Neuronal stem cell (in vitro differentiated cells): ENCODE results near the gene TOM1.

Source experiments
- DNase-seq: peaks from one replicate; pipeline ENCODE4 v3.0.0-alpha.2; 2013; ENCODE audit warnings: low spot score
- H2AFZ ChIP-seq: one replicate; pipeline ENCODE4 v1.6.1; 2013; ENCODE audit warnings: mild to moderate bottlenecking, low read length, inconsistent platforms
- H2AK5ac ChIP-seq: 2 replicates; pipeline ENCODE4 v1.6.1; 2013; ENCODE audit warnings: low read depth, mild to moderate bottlenecking, inconsistent platforms, low read length, moderate library complexity, mixed read lengths
- H2BK120ac ChIP-seq: 2 replicates; pipeline ENCODE4 v1.6.1; 2013; ENCODE audit warnings: low read depth, mild to moderate bottlenecking, inconsistent platforms, low read length, moderate library complexity, mixed read lengths
- H2BK12ac ChIP-seq: one replicate; pipeline ENCODE4 v1.6.1; 2013; ENCODE audit warnings: low read length, inconsistent platforms
- H2BK15ac ChIP-seq: 2 replicates; pipeline ENCODE4 v1.6.1; 2013; ENCODE audit warnings: mild to moderate bottlenecking, low read length, inconsistent platforms, mixed read lengths
- H2BK5ac ChIP-seq: one replicate; pipeline ENCODE4 v1.6.1; 2013; ENCODE audit warnings: inconsistent platforms, mild to moderate bottlenecking, low read length, moderate library complexity
- H3K14ac ChIP-seq: one replicate; pipeline ENCODE4 v1.6.1; 2013; ENCODE audit warnings: low read length, inconsistent platforms
- H3K18ac ChIP-seq: 2 replicates; pipeline ENCODE4 v1.6.1; 2013; ENCODE audit warnings: low read length, inconsistent platforms
- H3K23ac ChIP-seq: 2 replicates; pipeline ENCODE4 v1.6.1; 2013; ENCODE audit warnings: low read depth, mild to moderate bottlenecking, mixed read lengths, low read length, inconsistent platforms; ENCODE audit not compliant: poor library complexity
- H3K27ac ChIP-seq: replicated peaks from 3 replicates; pipeline ENCODE4 v1.5.1; 2013; ENCODE audit warnings: low read length, inconsistent platforms
- H3K27me3 ChIP-seq, 3 experiments: 2 replicates each; pipeline ENCODE4 v1.6.1; 2013; ENCODE audit warnings: low read length in 3 of 3, mild to moderate bottlenecking in 2 of 3, inconsistent platforms in 1 of 3, low read depth in 1 of 3, mixed read lengths in 1 of 3, moderate library complexity in 1 of 3; ENCODE audit not compliant: control insufficient read depth in 3 of 3, insufficient read depth in 3 of 3
- H3K36me3 ChIP-seq, 2 donors: replicated peaks in 1 of 2; 2 replicates each; pipeline ENCODE4 v1.6.1; 2013; ENCODE audit warnings: low read length in 2 of 2; ENCODE audit not compliant: control insufficient read depth in 2 of 2, insufficient read depth in 2 of 2
- H3K4ac ChIP-seq: 2 replicates; pipeline ENCODE4 v1.6.1; 2013; ENCODE audit warnings: inconsistent platforms, mild to moderate bottlenecking, low read length, moderate library complexity
- H3K4me1 ChIP-seq, 2 donors: 1 replicate in 1 of 2; 2 replicates in 1 of 2; pipeline ENCODE4 v1.6.1; 2013; ENCODE audit warnings: low read length in 2 of 2, low read depth in 1 of 2; ENCODE audit not compliant: control insufficient read depth in 2 of 2, insufficient read depth in 1 of 2
- H3K4me2 ChIP-seq: one replicate; pipeline ENCODE4 v1.6.1; 2013; ENCODE audit warnings: mild to moderate bottlenecking, low read length, inconsistent platforms; ENCODE audit not compliant: insufficient read depth, poor library complexity, severe bottlenecking
- H3K4me3 ChIP-seq, 2 donors: 2 replicates each; pipeline ENCODE4 v1.5.1; 2013; ENCODE audit warnings: low read length in 2 of 2, mild to moderate bottlenecking in 2 of 2, inconsistent platforms in 1 of 2, moderate library complexity in 1 of 2
- H3K79me1 ChIP-seq: one replicate; pipeline ENCODE4 v1.6.1; 2013; ENCODE audit warnings: low read depth, mild to moderate bottlenecking, inconsistent platforms, low read length, moderate library complexity
- H3K9ac ChIP-seq: one replicate; pipeline ENCODE4 v1.6.1; 2013; ENCODE audit warnings: mild to moderate bottlenecking, low read depth, low read length, inconsistent platforms; ENCODE audit not compliant: poor library complexity
- H3K9me3 ChIP-seq, 2 donors: replicated peaks in 1 of 2; 2 replicates each; pipeline versions ENCODE3 to v1.6.1; 2013; ENCODE audit warnings: low read length in 2 of 2, mild to moderate bottlenecking in 2 of 2, inconsistent platforms in 1 of 2, low read depth in 1 of 2, mixed read lengths in 1 of 2, moderate library complexity in 1 of 2; ENCODE audit not compliant: control insufficient read depth in 2 of 2, insufficient read depth in 1 of 2
- H4K8ac ChIP-seq: one replicate; pipeline ENCODE4 v1.6.1; 2013; ENCODE audit warnings: low read depth, mild to moderate bottlenecking, inconsistent platforms, low read length, moderate library complexity
- H4K91ac ChIP-seq: one replicate; pipeline ENCODE4 v1.6.1; 2013; ENCODE audit warnings: low read length, low read depth, mild to moderate bottlenecking, inconsistent platforms; ENCODE audit not compliant: poor library complexity
- WGBS, 2 donors: extraction: QIAGEN DNeasy Blood & Tissue Kit; methylation state at CpG; one replicate each; pipeline ENCODE4 v1.1.7; 2013; ENCODE audit warnings: missing lambda C conversion rate in 2 of 2, mixed read lengths in 1 of 2; ENCODE audit not compliant: insufficient read length in 2 of 2, insufficient replicate concordance in 1 of 2; ENCODE audit errors: extremely low coverage in 2 of 2; 5-methylcytosine and 5-hydroxymethylcytosine counted together

The TOM1 gene

DNA sequence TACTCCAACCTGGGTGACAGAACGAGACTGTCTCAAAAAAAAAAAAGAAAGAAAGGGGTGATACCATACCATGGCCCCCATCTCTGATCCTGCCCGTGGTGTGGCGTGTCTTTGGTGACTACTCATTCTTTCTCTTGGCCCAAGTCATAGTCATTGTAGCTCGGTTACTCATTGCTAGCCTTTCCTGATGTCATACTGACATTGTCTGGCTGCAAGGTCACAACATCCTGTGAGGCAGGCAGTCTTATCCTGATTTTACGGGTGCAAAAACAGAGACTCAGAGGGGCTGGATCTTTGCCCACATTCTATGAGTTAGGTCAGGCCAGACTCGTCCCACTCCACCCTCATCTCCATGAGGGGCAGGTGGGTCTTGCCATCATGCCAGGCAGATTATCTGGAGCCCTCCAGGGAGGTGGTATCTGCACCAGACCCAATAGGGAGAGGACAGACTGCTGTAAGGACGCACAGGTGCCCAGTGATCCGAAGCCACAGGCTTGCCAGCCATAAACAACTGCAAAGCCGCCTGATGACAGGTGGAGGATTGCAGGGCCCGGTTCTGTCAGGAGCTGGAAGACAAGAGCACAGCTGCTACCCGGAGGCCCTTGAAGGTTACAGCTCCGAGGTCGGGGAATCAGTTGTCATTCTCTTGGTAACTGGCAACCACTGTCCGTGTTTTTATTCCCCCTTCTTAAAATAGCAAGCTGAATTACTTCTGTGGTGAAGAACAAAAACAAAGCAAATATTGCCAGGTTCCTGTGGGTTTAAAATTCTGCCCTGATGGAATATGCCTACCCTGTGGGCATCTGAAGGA, 13.8 kb downstream of the TOM1 start:
- Histone ChIP-seq H3K4me2 (no peak overlapping the region), H2BK15ac (no peak overlapping the region), H4K91ac (no peak overlapping the region), H2BK120ac (no peak overlapping the region), H3K4me3 (no peak overlapping the region), H3K4me1 (peaks cover 8 to 17% of the 10 kb centered on the region in 2 donors), H3K9ac (no peak overlapping the region), H3K23ac (no peak overlapping the region), H4K8ac (no peak overlapping the region), H3K36me3 (peaks cover 2 to 3% of the 10 kb centered on the region in 2 donors), H2BK5ac (no peak overlapping the region), H3K27me3 (no peaks in the 10 kb centered on the region), H3K9me3 (no peaks in the 10 kb centered on the region), H3K18ac (no peak overlapping the region), H2AFZ (no peak overlapping the region), H3K4ac (no peak overlapping the region), H3K14ac (no peak overlapping the region), H3K27ac (no peak overlapping the region), H2AK5ac (no peak overlapping the region), H3K79me1 (peaks cover 4% of the 10 kb centered on the region), H2BK12ac (no peak overlapping the region)
- no CpG with 5 or more reads among the region's 14 CpGs for WGBS, 2 donors
- DNase-seq = no peak

- H3K4me2 ChIP-seq = no peak overlapping the region
- H2AK5ac ChIP-seq = peak overlapping the region; percentile 20
- peaks cover 4 to 7% of the 10 kb centered on the region in 2 donors for H3K36me3 ChIP-seq
- H4K91ac ChIP-seq = no peak overlapping the region
- no peak overlapping the region for H2AFZ ChIP-seq
- DNase-seq = no peak
- H3K79me1 ChIP-seq = peaks cover 4% of the 10 kb centered on the region
- no peak overlapping the region for H3K4ac ChIP-seq
- no peak overlapping the region for H4K8ac ChIP-seq
- no peak overlapping the region for H3K4me3 ChIP-seq
- H3K4me1 ChIP-seq = peaks cover 8 to 17% of the 10 kb centered on the region in 2 donors
- no peaks in the 10 kb centered on the region for H3K9me3 ChIP-seq
- no peak overlapping the region for H3K23ac ChIP-seq
- H2BK120ac ChIP-seq = no peak overlapping the region
- no peaks in the 10 kb centered on the region for H3K27me3 ChIP-seq
- no peak overlapping the region for H3K9ac ChIP-seq
- no peak overlapping the region for H2BK5ac ChIP-seq
- H3K14ac ChIP-seq = no peak overlapping the region
- peak overlapping the region; percentile 0 for H3K18ac ChIP-seq
- no peak overlapping the region for H2BK12ac ChIP-seq
- WGBS, 2 donors = no CpG with 5 or more reads among the region's 16 CpGs
- no peak overlapping the region for H3K27ac ChIP-seq
- no peak overlapping the region for H2BK15ac ChIP-seq
Measured at GRCh38 chr22:35314161-35314942, 14.7 kb downstream of the TOM1 start.

GRCh38 chr22:35315141-35315854, 15.6 kb downstream of the TOM1 start:
- no peak overlapping the region for H3K9ac ChIP-seq
- H3K4me3 ChIP-seq = no peak overlapping the region
- H4K8ac ChIP-seq = no peak overlapping the region
- peaks cover 4% of the 10 kb centered on the region for H3K79me1 ChIP-seq
- DNase-seq = no peak
- WGBS, 2 donors = no CpG with 5 or more reads among the region's 12 CpGs
- H3K27me3 ChIP-seq = no peaks in the 10 kb centered on the region
- H3K4me1 ChIP-seq = peaks cover 8 to 17% of the 10 kb centered on the region in 2 donors
- H3K9me3 ChIP-seq = no peaks in the 10 kb centered on the region
- H2AK5ac ChIP-seq = peak overlapping the region; percentile 12
- no peak overlapping the region for H3K14ac ChIP-seq
- no peak overlapping the region for H2AFZ ChIP-seq
- no peak overlapping the region for H2BK120ac ChIP-seq
- no peak overlapping the region for H2BK12ac ChIP-seq
- H3K23ac ChIP-seq = no peak overlapping the region
- H4K91ac ChIP-seq = no peak overlapping the region
- no peak overlapping the region for H2BK5ac ChIP-seq
- H3K4me2 ChIP-seq = no peak overlapping the region
- H3K36me3 ChIP-seq = peaks cover 4 to 7% of the 10 kb centered on the region in 2 donors
- H3K18ac ChIP-seq = no peak overlapping the region
- no peak overlapping the region for H3K27ac ChIP-seq
- H2BK15ac ChIP-seq = no peak overlapping the region
- no peak overlapping the region for H3K4ac ChIP-seq
